Mesothelial cell of epicardium (in vitro differentiated cells): ENCODE results near the gene MTERF1. TPM values are rescaled to one million over a fixed set of nuclear protein-coding genes. Genes with fewer than 3 reads are reported as not detected.

Experiments
- DNase-seq, 2 experiments: peaks; one replicate each; pipeline ENCODE4 v3.0.0; 2021; ENCODE audit warnings: low spot score in 2 of 2; ENCODE audit not compliant: unreplicated experiment in 2 of 2
- H3K27ac Mint-ChIP-seq: 2 replicates; pipeline ENCODE4 v1.8.0; 2021; ENCODE audit warnings: mixed read lengths
- H3K27me3 Mint-ChIP-seq: 2 replicates; pipeline ENCODE4 v1.8.0; 2021; ENCODE audit warnings: low read depth, mixed read lengths
- H3K36me3 Mint-ChIP-seq: 2 replicates; pipeline ENCODE4 v1.8.0; 2021; ENCODE audit warnings: mixed read lengths
- H3K4me1 Mint-ChIP-seq: 2 replicates; pipeline ENCODE4 v1.8.0; 2021; ENCODE audit warnings: mixed read lengths
- H3K4me3 Mint-ChIP-seq: 2 replicates; pipeline ENCODE4 v1.8.0; 2021; ENCODE audit warnings: mild to moderate bottlenecking, moderate library complexity, mixed read lengths
- H3K9me3 Mint-ChIP-seq: 2 replicates; pipeline ENCODE4 v1.8.0; 2021; ENCODE audit warnings: mixed read lengths
- CTCF ChIP-seq: fragments of 200-600 bp; sonication (generic); IDR thresholded peaks from one replicate; pipeline ENCODE4 v1.5.0; 2021; ENCODE audit warnings: antibody characterized with exemption; ENCODE audit not compliant: unreplicated experiment
- total RNA-seq: library from RNA; stranded (reverse); gene quantifications from 3 replicates; pipeline ENCODE4 v1.2.1, GENCODE V29; 2021

MTERF1 gene
- total RNA-seq, 1 donor from 2014 or later = 14.7 TPM

GRCh38 chr7:91864070-91864469 is 16.4 kb downstream of the MTERF1 start:
- Mint-ChIP-seq H3K27ac (no peak overlapping the region), H3K9me3 (peaks cover 4% of the 10 kb centered on the region), H3K4me3 (no peak overlapping the region)

GRCh38 chr7:91852263-91852741 is 28.2 kb downstream of the MTERF1 start:
- Mint-ChIP-seq H3K9me3 (peaks cover 51% of the 10 kb centered on the region), H3K27ac (no peak overlapping the region), H3K4me3 (no peak overlapping the region), H3K4me1 (peaks cover 5% of the 10 kb centered on the region), H3K36me3 (peaks cover 29% of the 10 kb centered on the region), H3K27me3 (no peaks in the 10 kb centered on the region)
- no peak for DNase-seq
- TF ChIP-seq CTCF = no peak

More at GRCh38 chr7:91864070-91864469, 16.4 kb downstream of the MTERF1 start:
- TF ChIP-seq CTCF = no peak
- Mint-ChIP-seq H3K36me3 (peaks cover 2% of the 10 kb centered on the region), H3K4me1 (peaks cover 2% of the 10 kb centered on the region), H3K27me3 (no peaks in the 10 kb centered on the region)
- DNase-seq = no peak

GRCh38 chr7:91850455-91850854 is 30.0 kb downstream of the MTERF1 start:
- H3K36me3 Mint-ChIP-seq = peaks cover 28% of the 10 kb centered on the region
- peak overlapping the region; percentile 66 for H3K27ac Mint-ChIP-seq
- no peaks in the 10 kb centered on the region for H3K27me3 Mint-ChIP-seq
- TF ChIP-seq CTCF = no peak
- peaks cover 36% of the 10 kb centered on the region for H3K9me3 Mint-ChIP-seq
- peaks cover 5% of the 10 kb centered on the region for H3K4me1 Mint-ChIP-seq
- H3K4me3 Mint-ChIP-seq = no peak overlapping the region
- no peak for DNase-seq

GRCh38 chr7:91847876-91848588 is 32.5 kb downstream of the MTERF1 start:
- Mint-ChIP-seq H3K9me3 (peaks cover 20% of the 10 kb centered on the region), H3K27me3 (no peaks in the 10 kb centered on the region), H3K27ac (peak overlapping the region; percentile 13), H3K36me3 (peaks cover 11% of the 10 kb centered on the region), H3K4me1 (peaks cover 5% of the 10 kb centered on the region), H3K4me3 (no peak overlapping the region)
- no peak for TF ChIP-seq CTCF
- DNase-seq = no peak

GRCh38 chr7:91847231-91847630 is 33.3 kb downstream of the MTERF1 start:
- peaks cover 5% of the 10 kb centered on the region for H3K4me1 Mint-ChIP-seq
- H3K9me3 Mint-ChIP-seq = peaks cover 17% of the 10 kb centered on the region
- H3K27ac Mint-ChIP-seq = no peak overlapping the region
- no peaks in the 10 kb centered on the region for H3K27me3 Mint-ChIP-seq
- H3K36me3 Mint-ChIP-seq = peaks cover 3% of the 10 kb centered on the region
- no peak for TF ChIP-seq CTCF
- H3K4me3 Mint-ChIP-seq = no peak overlapping the region
- DNase-seq = no peak
